ENCODE measurements around the gene ZBTB18.
"Not testable (repeated sequence)": the region's sequence is repeated elsewhere in the genome, so short reads cannot be mapped to it uniquely, and the experiment has no call there.

ZBTB18 gene

DNA sequence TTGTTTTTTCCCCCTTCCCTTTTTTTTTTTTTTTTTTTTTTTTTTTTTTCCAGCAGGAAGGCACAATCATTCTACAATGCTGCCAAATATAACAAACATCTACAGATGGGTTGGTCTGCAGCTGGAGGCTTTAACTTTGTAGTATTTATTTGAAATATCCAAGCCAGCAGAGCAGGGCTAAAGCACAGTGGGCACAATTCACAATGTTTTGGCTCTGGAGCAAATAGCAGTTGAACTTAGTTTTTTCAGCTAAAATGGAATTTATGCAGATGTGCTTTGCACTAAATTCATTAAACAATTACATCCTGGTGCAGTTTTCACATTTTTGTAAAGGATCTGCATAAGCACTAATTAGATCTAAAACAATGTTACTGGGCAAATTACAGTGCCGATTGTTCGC, 39.8 kb upstream of the ZBTB18 start:
- TF ChIP-seq, protein P1, sequence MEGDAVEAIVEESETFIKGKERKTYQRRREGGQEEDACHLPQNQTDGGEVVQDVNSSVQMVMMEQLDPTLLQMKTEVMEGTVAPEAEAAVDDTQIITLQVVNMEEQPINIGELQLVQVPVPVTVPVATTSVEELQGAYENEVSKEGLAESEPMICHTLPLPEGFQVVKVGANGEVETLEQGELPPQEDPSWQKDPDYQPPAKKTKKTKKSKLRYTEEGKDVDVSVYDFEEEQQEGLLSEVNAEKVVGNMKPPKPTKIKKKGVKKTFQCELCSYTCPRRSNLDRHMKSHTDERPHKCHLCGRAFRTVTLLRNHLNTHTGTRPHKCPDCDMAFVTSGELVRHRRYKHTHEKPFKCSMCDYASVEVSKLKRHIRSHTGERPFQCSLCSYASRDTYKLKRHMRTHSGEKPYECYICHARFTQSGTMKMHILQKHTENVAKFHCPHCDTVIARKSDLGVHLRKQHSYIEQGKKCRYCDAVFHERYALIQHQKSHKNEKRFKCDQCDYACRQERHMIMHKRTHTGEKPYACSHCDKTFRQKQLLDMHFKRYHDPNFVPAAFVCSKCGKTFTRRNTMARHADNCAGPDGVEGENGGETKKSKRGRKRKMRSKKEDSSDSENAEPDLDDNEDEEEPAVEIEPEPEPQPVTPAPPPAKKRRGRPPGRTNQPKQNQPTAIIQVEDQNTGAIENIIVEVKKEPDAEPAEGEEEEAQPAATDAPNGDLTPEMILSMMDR (conservative IDR thresholded peaks at IDR 0.05; ENCODE audit: low read depth, low read length), result no peak
- DNase-seq (ENCODE audit: low read depth), result peak; percentile 15
- no peak overlapping the region for H3K4me3 ChIP-seq (ENCODE audit: low read depth, low read length)

DNA sequence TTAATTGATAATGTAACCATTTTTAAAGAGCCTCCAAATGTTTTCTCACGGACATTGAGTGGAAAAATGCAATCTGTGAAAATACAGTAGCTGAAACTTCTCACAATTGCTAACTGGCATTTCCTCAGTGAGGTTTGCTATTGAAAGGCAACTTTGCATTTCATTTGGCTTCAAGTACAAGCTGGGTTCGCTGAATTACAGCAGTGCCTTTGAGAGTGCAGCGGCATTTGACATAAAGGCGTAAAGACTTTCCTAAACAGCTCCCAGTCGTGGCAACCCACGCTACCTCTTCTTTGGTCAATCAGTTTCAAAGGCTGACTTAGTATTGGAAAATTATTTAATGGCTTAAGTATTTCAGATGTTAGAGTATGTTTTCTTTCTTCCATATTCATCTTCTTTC, 39.3 kb upstream of the ZBTB18 start:
- H3K4me3 ChIP-seq (ENCODE audit: low read depth, low read length), result no peak overlapping the region
- DNase-seq (ENCODE audit: low read depth), result no peak
- TF ChIP-seq, protein P1 (conservative IDR thresholded peaks at IDR 0.05; ENCODE audit: low read depth, low read length), result no peak

DNA sequence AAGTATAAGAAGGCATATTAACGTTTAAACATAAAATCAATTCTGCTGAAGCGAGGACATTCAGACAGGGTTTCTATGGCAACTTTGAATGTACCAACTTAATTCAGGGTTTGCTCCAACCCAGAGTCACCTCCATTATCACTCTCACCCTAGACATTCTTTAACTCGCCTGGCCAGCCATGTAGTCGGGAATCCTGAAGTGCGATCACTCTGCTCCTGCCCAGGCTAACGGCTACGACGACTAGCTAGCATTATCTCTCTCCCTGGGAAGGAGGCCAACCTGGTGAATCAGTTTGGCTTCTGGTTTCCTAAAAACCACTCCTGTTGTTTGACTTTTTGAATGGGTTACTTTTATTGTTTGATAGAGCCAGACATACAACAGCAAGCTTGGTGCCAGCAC, 38.9 kb upstream of the ZBTB18 start:
- no peak overlapping the region for H3K4me3 ChIP-seq (ENCODE audit: low read depth, low read length)
- DNase-seq (ENCODE audit: low read depth), result peak; percentile 60
- TF ChIP-seq, protein P1 (conservative IDR thresholded peaks at IDR 0.05; ENCODE audit: low read depth, low read length), result no peak

DNA sequence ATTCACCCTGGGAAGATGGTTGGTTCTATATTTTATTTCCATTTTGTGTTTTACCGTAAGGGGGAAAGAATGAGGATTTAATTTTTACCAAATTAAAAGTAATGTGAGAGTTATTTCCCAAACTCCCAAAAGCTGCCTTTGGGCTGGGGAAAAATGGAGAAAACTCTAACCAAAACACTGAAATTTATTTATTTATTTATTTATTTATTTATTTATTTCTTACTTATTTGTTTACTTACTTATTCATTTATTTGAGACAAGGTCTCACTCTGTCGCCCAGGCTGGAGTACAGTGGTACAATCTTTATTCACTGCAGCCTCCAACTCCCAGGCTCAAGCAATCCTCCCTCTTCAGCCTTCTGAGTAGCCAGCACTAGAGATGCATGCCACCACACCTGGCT, 38.0 kb upstream of the ZBTB18 start:
- DNase-seq (ENCODE audit: low read depth), result no peak
- TF ChIP-seq, protein P1 (conservative IDR thresholded peaks at IDR 0.05; ENCODE audit: low read depth, low read length), result no peak
- H3K4me3 ChIP-seq (ENCODE audit: low read depth, low read length), result no peak overlapping the region

DNA sequence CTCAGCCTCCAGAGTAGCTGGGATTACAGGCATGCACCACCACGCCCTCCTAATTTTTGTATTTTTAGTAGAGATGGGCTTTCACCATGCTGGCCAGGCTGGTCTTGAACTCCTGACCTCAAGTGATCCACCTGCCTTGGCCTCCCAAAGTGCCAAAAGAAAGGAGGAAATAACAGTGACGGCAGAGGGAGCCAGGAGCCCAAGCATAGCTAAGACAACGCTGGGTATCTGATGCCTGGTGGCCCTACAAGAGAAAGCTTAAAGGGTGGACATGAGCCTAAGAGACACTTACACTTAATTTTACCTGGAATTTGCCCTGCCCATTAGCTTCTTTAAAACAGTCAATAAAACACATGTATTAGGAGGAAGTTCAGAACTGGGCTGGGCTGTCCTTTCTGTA, 36.2 kb upstream of the ZBTB18 start:
- TF ChIP-seq, protein P1 (conservative IDR thresholded peaks at IDR 0.05; ENCODE audit: low read depth, low read length), result peak; percentile 21
- peak; percentile 17 for DNase-seq (ENCODE audit: low read depth)
- not testable (repeated sequence) for H3K4me3 ChIP-seq (ENCODE audit: low read depth, low read length)

DNA sequence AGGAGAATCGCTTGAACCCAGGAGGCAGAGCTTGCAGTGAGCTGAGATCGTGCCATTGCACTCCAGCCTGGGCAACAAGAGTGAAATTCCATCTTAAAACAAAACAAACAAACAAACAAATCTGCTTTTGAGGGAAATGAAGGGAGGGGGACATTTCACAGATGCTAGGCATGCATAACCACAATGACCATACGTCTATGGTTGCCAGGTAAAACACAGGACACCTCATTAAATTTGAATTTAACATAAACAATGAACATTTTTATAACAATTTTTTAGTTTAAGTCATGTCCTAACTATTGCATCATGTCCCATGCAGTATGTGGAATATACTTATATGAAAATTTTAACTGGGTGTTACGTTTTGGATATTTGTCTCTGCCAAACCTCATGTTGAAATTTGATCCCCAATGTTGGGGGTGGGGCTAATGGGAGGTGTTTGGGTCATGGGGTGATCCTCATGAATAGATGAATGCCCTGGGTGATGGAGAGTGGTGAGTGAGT, 31.0 kb upstream of the ZBTB18 start:
- H3K4me3 ChIP-seq (ENCODE audit: low read depth, low read length), result no peak overlapping the region
- TF ChIP-seq, protein P1 (conservative IDR thresholded peaks at IDR 0.05; ENCODE audit: low read depth, low read length), result no peak
- no peak for DNase-seq (ENCODE audit: low read depth)

DNA sequence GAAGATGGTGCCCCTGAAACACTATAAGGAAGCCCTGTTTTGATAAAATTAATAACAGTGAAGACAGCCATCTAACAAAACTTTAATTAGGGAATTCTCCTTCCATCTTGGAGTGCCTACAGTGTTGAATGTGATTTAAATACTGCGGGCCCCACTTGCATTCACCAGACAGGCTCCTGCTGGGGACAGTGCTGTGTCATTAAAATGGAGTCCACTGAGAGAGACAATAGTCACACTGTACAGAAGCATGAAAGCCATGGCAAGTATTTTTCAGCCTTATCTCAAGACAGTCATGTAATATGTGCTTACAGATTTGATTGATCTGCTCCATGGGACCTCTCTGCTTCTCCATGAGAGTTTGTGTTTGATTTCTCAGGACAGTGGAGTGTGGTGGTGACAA, 29.7 kb upstream of the ZBTB18 start:
- no peak for DNase-seq (ENCODE audit: low read depth)
- H3K4me3 ChIP-seq (ENCODE audit: low read depth, low read length), result no peak overlapping the region
- TF ChIP-seq, protein P1 (conservative IDR thresholded peaks at IDR 0.05; ENCODE audit: low read depth, low read length), result no peak

Data from choroid plexus epithelial cell (primary cell).